Peyer's patch (tissue), 4 donors: Measurements from ENCODE around the gene AGFG2. TPM values are rescaled to one million over a fixed set of nuclear protein-coding genes. Genes with fewer than 3 reads are reported as not detected.
"Not testable (repeated sequence)": the region's sequence is repeated elsewhere in the genome, so short reads cannot be mapped to it uniquely, and the experiment has no call there.

Experiments
- DNase-seq, 3 donors: peaks; one replicate each; pipeline ENCODE4 v3.0.0-alpha.2; 2017 to 2019
- H3K27ac ChIP-seq, 4 donors: fragments of 200-600 bp; sonication (generic); one replicate each; pipeline ENCODE4 v1.5.1; 2016 to 2019
- H3K27me3 ChIP-seq, 2 donors: fragments of 200-600 bp; sonication (generic); one replicate each; pipeline ENCODE4 v1.5.1; 2019
- H3K36me3 ChIP-seq, 3 donors: fragments of 200-600 bp; sonication (generic); one replicate each; pipeline ENCODE4 v1.5.1; 2016 to 2019
- H3K4me1 ChIP-seq, 4 donors: fragments of 200-600 bp; sonication (generic); one replicate each; pipeline ENCODE4 v1.5.1; 2016 to 2019
- H3K4me3 ChIP-seq, 4 donors: fragments of 200-600 bp; sonication (generic); 1 replicate in 3 of 4; 2 replicates in 1 of 4; pipeline ENCODE4 v1.5.1; 2016 to 2019; ENCODE audit warnings: mild to moderate bottlenecking in 1 of 4
- H3K9me3 ChIP-seq, 4 donors: fragments of 200-600 bp; sonication (generic); one replicate each; pipeline ENCODE4 v1.5.1; 2016 to 2019; ENCODE audit warnings: mild to moderate bottlenecking in 1 of 4
- POLR2A ChIP-seq, 2 donors: fragments of 450-650 bp; IDR thresholded peaks; one replicate each; pipeline ENCODE4 v1.5.1; 2017; ENCODE audit warnings: antibody characterized with exemption in 2 of 2, mild to moderate bottlenecking in 2 of 2, moderate library complexity in 2 of 2
- total RNA-seq, 4 donors: library from RNA; depleted of rRNA; stranded (reverse); fragments of >200 nt; gene quantifications; one replicate each; pipeline ENCODE4 v1.1.0, GENCODE V29; 2016
- TF ChIP-seq, protein P1 (sequence below), 6 experiments: fragments of 450-650 bp in 4 of 6; fragments of 200-600 bp in 2 of 6; sonication (generic) in 1 of 6; IDR thresholded peaks; one replicate each; pipeline ENCODE4 v1.5.1; 2017 to 2019; ENCODE audit warnings: antibody characterized with exemption in 6 of 6, mild to moderate bottlenecking in 3 of 6, moderate library complexity in 1 of 6

AGFG2 gene
- total RNA-seq, 4 donors from 2014 or later = 38.4 to 63.6 (median 49.9) TPM

DNA sequence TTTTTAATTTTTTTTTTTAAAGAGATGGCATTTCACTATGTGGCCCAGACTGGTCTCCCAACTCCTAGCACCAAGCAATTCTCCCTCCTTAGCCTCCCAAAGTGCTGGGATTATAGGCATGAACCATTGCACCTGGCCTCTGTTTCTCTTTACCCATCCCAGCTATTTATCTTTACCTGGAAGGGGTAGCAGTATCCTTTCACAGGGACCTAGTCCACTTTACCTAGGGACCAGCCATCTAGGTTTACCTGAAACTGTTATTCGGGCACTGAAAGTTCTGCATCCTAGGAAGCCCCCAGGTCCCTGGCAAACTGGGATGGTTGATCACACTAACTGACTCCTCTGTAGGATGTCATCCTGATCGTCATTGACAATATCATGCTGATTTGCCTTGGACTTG lies 21.7 kb upstream of the AGFG2 start:
- no peaks in the 10 kb centered on the region for H3K36me3 ChIP-seq
- TF ChIP-seq, protein P1, sequence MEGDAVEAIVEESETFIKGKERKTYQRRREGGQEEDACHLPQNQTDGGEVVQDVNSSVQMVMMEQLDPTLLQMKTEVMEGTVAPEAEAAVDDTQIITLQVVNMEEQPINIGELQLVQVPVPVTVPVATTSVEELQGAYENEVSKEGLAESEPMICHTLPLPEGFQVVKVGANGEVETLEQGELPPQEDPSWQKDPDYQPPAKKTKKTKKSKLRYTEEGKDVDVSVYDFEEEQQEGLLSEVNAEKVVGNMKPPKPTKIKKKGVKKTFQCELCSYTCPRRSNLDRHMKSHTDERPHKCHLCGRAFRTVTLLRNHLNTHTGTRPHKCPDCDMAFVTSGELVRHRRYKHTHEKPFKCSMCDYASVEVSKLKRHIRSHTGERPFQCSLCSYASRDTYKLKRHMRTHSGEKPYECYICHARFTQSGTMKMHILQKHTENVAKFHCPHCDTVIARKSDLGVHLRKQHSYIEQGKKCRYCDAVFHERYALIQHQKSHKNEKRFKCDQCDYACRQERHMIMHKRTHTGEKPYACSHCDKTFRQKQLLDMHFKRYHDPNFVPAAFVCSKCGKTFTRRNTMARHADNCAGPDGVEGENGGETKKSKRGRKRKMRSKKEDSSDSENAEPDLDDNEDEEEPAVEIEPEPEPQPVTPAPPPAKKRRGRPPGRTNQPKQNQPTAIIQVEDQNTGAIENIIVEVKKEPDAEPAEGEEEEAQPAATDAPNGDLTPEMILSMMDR (IDR thresholded peaks at IDR 0.05) = no peak
- TF ChIP-seq POLR2A (IDR thresholded peaks at IDR 0.05) = no peak

DNA sequence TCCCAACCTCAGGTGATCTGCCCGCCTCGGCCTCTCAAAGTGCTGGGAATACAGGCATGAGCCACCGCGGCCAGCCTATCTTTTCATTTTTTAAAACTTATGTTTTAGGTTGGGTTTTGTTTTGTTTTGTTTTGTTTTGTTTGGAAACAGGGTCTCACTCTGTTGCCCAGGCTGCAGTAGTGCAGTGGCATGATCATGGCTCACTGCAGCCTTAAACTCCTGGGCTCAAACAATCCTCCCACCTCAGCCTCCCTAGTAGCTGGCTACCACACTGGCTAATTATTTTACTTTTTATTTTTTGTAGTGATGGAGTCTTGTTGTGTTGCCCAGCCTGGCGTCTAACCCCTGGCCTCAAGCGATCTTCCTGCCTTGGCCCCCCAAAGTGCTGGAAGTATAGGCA lies 19.4 kb upstream of the AGFG2 start:
- DNase-seq = no peak
- TF ChIP-seq, protein P1 (IDR thresholded peaks at IDR 0.05) = no peak
- no peak for TF ChIP-seq POLR2A (IDR thresholded peaks at IDR 0.05)
- H3K27me3 ChIP-seq = no peaks in the 10 kb centered on the region

More for the DNA sequence above, 21.7 kb upstream of the AGFG2 start:
- no peaks in the 10 kb centered on the region for H3K9me3 ChIP-seq
- no peak overlapping the region for H3K4me3 ChIP-seq
- H3K27me3 ChIP-seq = no peaks in the 10 kb centered on the region
- H3K27ac ChIP-seq = no peak overlapping the region
- H3K4me1 ChIP-seq = peaks cover 0 to 7% (median 3%) of the 10 kb centered on the region in 4 donors
- no peak for DNase-seq

DNA sequence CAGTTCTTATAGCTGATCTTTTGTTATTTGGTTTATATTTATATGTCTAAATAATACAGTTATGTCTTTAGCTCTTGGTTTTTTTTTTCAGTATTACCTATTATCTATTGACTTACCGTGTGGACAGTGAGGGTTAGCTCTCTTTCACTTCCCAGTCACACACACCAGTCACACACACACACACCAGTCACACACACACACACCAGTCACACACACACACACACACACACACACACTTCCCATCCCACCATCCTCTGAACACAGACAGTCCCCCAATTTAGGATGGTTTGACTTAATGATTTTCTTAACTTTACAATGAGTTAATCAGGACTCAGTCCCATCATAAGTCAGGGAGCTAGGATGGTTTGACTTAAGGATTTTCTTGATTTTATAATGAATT lies 18.9 kb upstream of the AGFG2 start:
- no peak for TF ChIP-seq POLR2A (IDR thresholded peaks at IDR 0.05)
- TF ChIP-seq, protein P1 (IDR thresholded peaks at IDR 0.05) = no peak
- Histone ChIP-seq H3K27me3 (no peaks in the 10 kb centered on the region), H3K4me1 (peaks cover 0 to 7% (median 3%) of the 10 kb centered on the region in 4 donors), H3K9me3 (no peaks in the 10 kb centered on the region), H3K36me3 (no peaks in the 10 kb centered on the region), H3K4me3 (no peak overlapping the region), H3K27ac (no peak overlapping the region)
- DNase-seq = no peak

More for the DNA sequence above, 19.4 kb upstream of the AGFG2 start:
- Histone ChIP-seq H3K4me3 (no peak overlapping the region), H3K4me1 (peaks cover 0 to 7% (median 3%) of the 10 kb centered on the region in 4 donors), H3K9me3 (no peaks in the 10 kb centered on the region), H3K36me3 (no peaks in the 10 kb centered on the region), H3K27ac (no peak overlapping the region)

- Histone ChIP-seq H3K9me3 (no peaks in the 10 kb centered on the region), H3K4me1 (peaks cover 0 to 7% (median 2%) of the 10 kb centered on the region in 4 donors), H3K4me3 (no peak overlapping the region), H3K27me3 (no peaks in the 10 kb centered on the region), H3K27ac (no peak overlapping the region), H3K36me3 (no peaks in the 10 kb centered on the region)
- no peak for DNase-seq
- TF ChIP-seq, protein P1 (IDR thresholded peaks at IDR 0.05) = no peak
- TF ChIP-seq POLR2A (IDR thresholded peaks at IDR 0.05) = no peak
These were observed 17.9 kb upstream of the AGFG2 start for GRCh38 chr7:100521076-100521475.

- not testable (repeated sequence) for H3K27ac ChIP-seq, H3K9me3 ChIP-seq, H3K4me3 ChIP-seq, H3K4me1 ChIP-seq, DNase-seq, H3K36me3 ChIP-seq, H3K27me3 ChIP-seq
These were observed 17.0 kb upstream of the AGFG2 start for GRCh38 chr7:100521909-100522593.

DNA sequence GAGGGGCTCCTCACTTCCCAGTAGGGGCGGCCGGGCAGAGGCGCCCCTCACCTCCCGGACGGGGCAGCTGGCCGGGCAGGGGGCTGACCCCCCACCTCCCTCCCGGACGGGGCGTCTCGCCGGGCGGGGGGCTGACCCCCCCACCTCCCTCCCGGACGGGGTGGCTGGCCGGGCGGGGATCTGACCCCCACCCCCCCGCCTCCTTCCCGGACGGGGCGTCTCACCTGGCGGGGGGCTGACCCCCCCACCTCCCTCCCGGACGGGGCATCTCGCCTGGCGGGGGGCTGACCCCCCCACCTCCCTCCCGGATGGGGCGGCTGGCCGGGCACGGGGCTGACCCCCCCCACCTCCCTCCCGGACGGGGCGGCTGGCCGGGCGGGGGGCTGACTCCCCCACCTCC lies 15.8 kb upstream of the AGFG2 start:
- DNase-seq, H3K9me3 ChIP-seq, H3K4me1 ChIP-seq, H3K27me3 ChIP-seq, H3K4me3 ChIP-seq, H3K27ac ChIP-seq, H3K36me3 ChIP-seq: not testable (repeated sequence)

GRCh38 chr7:100528108-100528866 lies 10.7 kb upstream of the AGFG2 start:
- H3K27ac ChIP-seq, DNase-seq, H3K27me3 ChIP-seq, H3K4me3 ChIP-seq, H3K9me3 ChIP-seq, H3K36me3 ChIP-seq, H3K4me1 ChIP-seq: not testable (repeated sequence)
